Stimulated activated naive CD8-positive, alpha-beta T cell treated with anti-CD3 and anti-CD28 coated beads, Interleukin-15, amount 100 ng/mL, for 72 hours (primary cell): ENCODE measurements around the gene EVC.
"Not testable (repeated sequence)": the region's sequence is repeated elsewhere in the genome, so short reads cannot be mapped to it uniquely, and the experiment has no call there.

Experiments
- ATAC-seq: fragments of 150-1000 bp; cut with Tn5 transposase; 2 replicates; pipeline ENCODE4 v1.10.0; 2021; ENCODE audit warnings: mild to moderate bottlenecking, moderate library complexity
- DNase-seq, 2 donors: peaks; one replicate each; pipeline ENCODE4 v3.0.0; 2021 to 2022
- H3K27ac Mint-ChIP-seq, 2 donors: one replicate each; pipeline ENCODE4 v1.8.0; 2022; ENCODE audit warnings: mild to moderate bottlenecking in 2 of 2, mixed read lengths in 2 of 2, moderate library complexity in 2 of 2
- H3K27me3 Mint-ChIP-seq: one replicate; pipeline ENCODE4 v1.8.0; 2022; ENCODE audit warnings: mixed read lengths
- H3K4me1 Mint-ChIP-seq: one replicate; pipeline ENCODE4 v1.8.0; 2022; ENCODE audit warnings: mild to moderate bottlenecking, mixed read lengths
- H3K4me3 Mint-ChIP-seq, 2 donors: one replicate each; pipeline ENCODE4 v1.8.0; 2022; ENCODE audit warnings: mild to moderate bottlenecking in 2 of 2, mixed read lengths in 2 of 2, moderate library complexity in 1 of 2
- H3K9me3 Mint-ChIP-seq, 2 donors: one replicate each; pipeline ENCODE4 v1.8.0; 2022; ENCODE audit warnings: mixed read lengths in 2 of 2

Gene EVC

GRCh38 chr4:5798462-5798861, 87.5 kb downstream of the EVC start:
- ATAC-seq, result no peak
- H3K27me3 Mint-ChIP-seq, result no peaks in the 10 kb centered on the region

GRCh38 chr4:5798946-5799345, 87.9 kb downstream of the EVC start:
- DNase-seq (no peak), ATAC-seq (no peak)
- Mint-ChIP-seq H3K4me1 (no peaks in the 10 kb centered on the region), H3K27ac (no peak overlapping the region), H3K4me3 (no peak overlapping the region), H3K9me3 (peaks cover 0 to 5% of the 10 kb centered on the region in 2 donors), H3K27me3 (no peaks in the 10 kb centered on the region)

More at GRCh38 chr4:5798462-5798861, 87.5 kb downstream of the EVC start:
- Mint-ChIP-seq H3K9me3 (peaks cover 0 to 5% of the 10 kb centered on the region in 2 donors), H3K27ac (no peak overlapping the region), H3K4me3 (no peak overlapping the region), H3K4me1 (no peaks in the 10 kb centered on the region)
- no peak for DNase-seq

- Mint-ChIP-seq H3K4me3 (no peak overlapping the region), H3K9me3 (peaks cover 0 to 5% of the 10 kb centered on the region in 2 donors), H3K27ac (no peak overlapping the region), H3K4me1 (no peaks in the 10 kb centered on the region), H3K27me3 (no peaks in the 10 kb centered on the region)
- no peak for ATAC-seq
- DNase-seq, result no peak
Observed at GRCh38 chr4:5799406-5799805, 88.4 kb downstream of the EVC start.

GRCh38 chr4:5800496-5800895, 89.5 kb downstream of the EVC start:
- Mint-ChIP-seq H3K4me1 (no peaks in the 10 kb centered on the region), H3K4me3 (no peak overlapping the region), H3K27me3 (no peaks in the 10 kb centered on the region), H3K27ac (peak overlapping the region in 1 of 2 donors; percentile 19), H3K9me3 (peaks cover 0 to 5% of the 10 kb centered on the region in 2 donors)
- ATAC-seq (no peak), DNase-seq (no peak)

GRCh38 chr4:5801696-5802095, 90.7 kb downstream of the EVC start:
- no peak for ATAC-seq
- no peak overlapping the region for H3K4me3 Mint-ChIP-seq

GRCh38 chr4:5802565-5802964, 91.6 kb downstream of the EVC start:
- DNase-seq (no peak), ATAC-seq (no peak)
- H3K27ac Mint-ChIP-seq, result no peak overlapping the region
- H3K27me3 Mint-ChIP-seq, result no peaks in the 10 kb centered on the region
- no peaks in the 10 kb centered on the region for H3K4me1 Mint-ChIP-seq
- no peak overlapping the region for H3K4me3 Mint-ChIP-seq
- H3K9me3 Mint-ChIP-seq, result no peaks in the 10 kb centered on the region

More at GRCh38 chr4:5801696-5802095, 90.7 kb downstream of the EVC start:
- no peak overlapping the region for H3K27ac Mint-ChIP-seq
- no peak for DNase-seq
- no peaks in the 10 kb centered on the region for H3K4me1 Mint-ChIP-seq
- no peaks in the 10 kb centered on the region for H3K9me3 Mint-ChIP-seq
- no peaks in the 10 kb centered on the region for H3K27me3 Mint-ChIP-seq

- Mint-ChIP-seq H3K4me3 (no peak overlapping the region), H3K9me3 (no peaks in the 10 kb centered on the region), H3K27me3 (no peaks in the 10 kb centered on the region), H3K4me1 (no peaks in the 10 kb centered on the region), H3K27ac (no peak overlapping the region)
- ATAC-seq, result peak; percentile 40
- no peak for DNase-seq
Observed at GRCh38 chr4:5804656-5805055, 93.7 kb downstream of the EVC start.

- Mint-ChIP-seq H3K4me1 (no peaks in the 10 kb centered on the region), H3K27me3 (no peaks in the 10 kb centered on the region), H3K9me3 (no peaks in the 10 kb centered on the region), H3K27ac (no peak overlapping the region), H3K4me3 (no peak overlapping the region)
- no peak for DNase-seq
- ATAC-seq, result no peak
Observed at GRCh38 chr4:5805270-5805669, 94.3 kb downstream of the EVC start.

- H3K4me3 Mint-ChIP-seq, result no peak overlapping the region
- ATAC-seq (no peak), DNase-seq (no peak)
- no peaks in the 10 kb centered on the region for H3K9me3 Mint-ChIP-seq
- H3K4me1 Mint-ChIP-seq, result no peaks in the 10 kb centered on the region
- H3K27ac Mint-ChIP-seq, result peak overlapping the region in 1 of 2 donors; percentile 54
- no peaks in the 10 kb centered on the region for H3K27me3 Mint-ChIP-seq
Observed at GRCh38 chr4:5808081-5808741, 97.2 kb downstream of the EVC start.

GRCh38 chr4:5809216-5809776, 98.3 kb downstream of the EVC start:
- Mint-ChIP-seq H3K27me3 (no peaks in the 10 kb centered on the region), H3K9me3 (no peaks in the 10 kb centered on the region), H3K4me3 (no peak overlapping the region), H3K27ac (no peak overlapping the region), H3K4me1 (no peaks in the 10 kb centered on the region)
- ATAC-seq (no peak), DNase-seq (no peak)

GRCh38 chr4:5810151-5810550, 99.2 kb downstream of the EVC start:
- H3K27me3 Mint-ChIP-seq, result no peaks in the 10 kb centered on the region
- no peak for DNase-seq
- H3K27ac Mint-ChIP-seq, result no peak overlapping the region
- no peak overlapping the region for H3K4me3 Mint-ChIP-seq
- no peaks in the 10 kb centered on the region for H3K9me3 Mint-ChIP-seq
- no peak for ATAC-seq
- H3K4me1 Mint-ChIP-seq, result no peaks in the 10 kb centered on the region

- no peak overlapping the region for H3K27ac Mint-ChIP-seq
- H3K4me1 Mint-ChIP-seq, result no peaks in the 10 kb centered on the region
- H3K27me3 Mint-ChIP-seq, result no peaks in the 10 kb centered on the region
- no peak for DNase-seq
- no peak for ATAC-seq
- H3K9me3 Mint-ChIP-seq, result no peaks in the 10 kb centered on the region
- no peak overlapping the region for H3K4me3 Mint-ChIP-seq
Observed at GRCh38 chr4:5810770-5811430, 99.9 kb downstream of the EVC start.

GRCh38 chr4:5812057-5812456, 101.1 kb downstream of the EVC start:
- not testable (repeated sequence) for H3K4me3 Mint-ChIP-seq, ATAC-seq, H3K27ac Mint-ChIP-seq, H3K9me3 Mint-ChIP-seq, DNase-seq, H3K4me1 Mint-ChIP-seq, H3K27me3 Mint-ChIP-seq

GRCh38 chr4:5812506-5813229, 101.7 kb downstream of the EVC start:
- no peak overlapping the region for H3K4me3 Mint-ChIP-seq
- peak; percentile 13 to 22 for DNase-seq
- H3K9me3 Mint-ChIP-seq, result no peaks in the 10 kb centered on the region
- no peaks in the 10 kb centered on the region for H3K27me3 Mint-ChIP-seq
- H3K4me1 Mint-ChIP-seq, result no peaks in the 10 kb centered on the region
- ATAC-seq, result peak; percentile 56
- H3K27ac Mint-ChIP-seq, result no peak overlapping the region

GRCh38 chr4:5813882-5814255, 102.9 kb downstream of the EVC start:
- H3K27me3 Mint-ChIP-seq, result no peaks in the 10 kb centered on the region
- no peak overlapping the region for H3K4me3 Mint-ChIP-seq
- ATAC-seq (no peak), DNase-seq (no peak)
- H3K9me3 Mint-ChIP-seq, result no peaks in the 10 kb centered on the region
- H3K27ac Mint-ChIP-seq, result no peak overlapping the region
- H3K4me1 Mint-ChIP-seq, result no peaks in the 10 kb centered on the region

GRCh38 chr4:5814421-5814820, 103.4 kb downstream of the EVC start:
- no peak for ATAC-seq
- Mint-ChIP-seq H3K4me3 (no peak overlapping the region), H3K27me3 (no peaks in the 10 kb centered on the region), H3K9me3 (no peaks in the 10 kb centered on the region), H3K4me1 (no peaks in the 10 kb centered on the region), H3K27ac (no peak overlapping the region)
- no peak for DNase-seq
